Hepatocyte (in vitro differentiated cells): Measurements from ENCODE around the gene ARHGEF18. TPM values are rescaled to one million over a fixed set of nuclear protein-coding genes. Genes with fewer than 3 reads are reported as not detected.
A peak's percentile ranks its signal among the peaks of the same experiment; 100 is the strongest.

ENCODE experiments used
- DNase-seq: peaks from one replicate; pipeline ENCODE4 v3.0.0-alpha.2; 2016; ENCODE audit warnings: low spot score
- H2AFZ ChIP-seq: fragments of 200-600 bp; sonication (generic); 2 replicates; pipeline ENCODE4 v1.6.0; 2016; ENCODE audit warnings: antibody characterized with exemption, mild to moderate bottlenecking
- H3K27ac ChIP-seq: fragments of 200-600 bp; sonication (generic); 2 replicates; pipeline ENCODE4 v1.5.1; 2016; ENCODE audit warnings: mild to moderate bottlenecking
- H3K27me3 ChIP-seq: fragments of 200-600 bp; sonication (generic); 2 replicates; pipeline ENCODE4 v1.6.1; 2016
- H3K36me3 ChIP-seq: fragments of 200-600 bp; sonication (generic); replicated peaks from 2 replicates; pipeline ENCODE4 v1.5.1; 2016; ENCODE audit warnings: low read depth; ENCODE audit not compliant: insufficient read depth
- H3K4me1 ChIP-seq: fragments of 200-600 bp; sonication (generic); 2 replicates; pipeline ENCODE4 v1.5.1; 2016; ENCODE audit warnings: mild to moderate bottlenecking, moderate library complexity; ENCODE audit not compliant: insufficient read depth
- H3K4me2 ChIP-seq: fragments of 200-600 bp; sonication (generic); 2 replicates; pipeline ENCODE4 v1.6.0; 2016
- H3K4me3 ChIP-seq: fragments of 200-600 bp; sonication (generic); 2 replicates; pipeline ENCODE4 v1.5.1; 2016; ENCODE audit warnings: mild to moderate bottlenecking
- H3K79me2 ChIP-seq: fragments of 200-600 bp; sonication (generic); 2 replicates; pipeline ENCODE4 v1.6.0; 2017; ENCODE audit warnings: mild to moderate bottlenecking
- H3K9me2 ChIP-seq: fragments of 200-600 bp; sonication (generic); replicated peaks from 2 replicates; pipeline ENCODE4 v1.6.0; 2017; ENCODE audit warnings: mild to moderate bottlenecking; ENCODE audit not compliant: insufficient read depth
- H3K9me3 ChIP-seq: fragments of 200-600 bp; sonication (generic); 2 replicates; pipeline ENCODE4 v1.5.1; 2016; ENCODE audit warnings: low read depth, mild to moderate bottlenecking
- H4K20me1 ChIP-seq: fragments of 200-600 bp; sonication (generic); 2 replicates; pipeline ENCODE4 v1.6.0; 2016; ENCODE audit warnings: mild to moderate bottlenecking; ENCODE audit not compliant: insufficient read depth, poor library complexity, severe bottlenecking
- EZH2 ChIP-seq: fragments of 200-600 bp; sonication (generic); IDR thresholded peaks from 2 replicates; pipeline ENCODE4 v1.6.1; 2016; ENCODE audit warnings: antibody characterized with exemption, mild to moderate bottlenecking, borderline replicate concordance
- EZH2phosphoT487 ChIP-seq: fragments of 200-600 bp; sonication (generic); IDR thresholded peaks from one replicate; pipeline ENCODE4 v1.6.1; 2018; ENCODE audit warnings: antibody characterized with exemption, mild to moderate bottlenecking, low read depth, moderate library complexity; ENCODE audit not compliant: unreplicated experiment, severe bottlenecking
- WGBS: methylation state at CpG from one replicate; pipeline ENCODE4 v1.1.6; 2016; ENCODE audit warnings: low lambda C conversion rate; ENCODE audit errors: missing lambda C conversion rate; 5-methylcytosine and 5-hydroxymethylcytosine counted together
- polyA plus RNA-seq: library from polyadenylated mRNA; unstranded; fragments of >200 nt; fragmentation: Nextera tagmentation; extraction: Ambion mirVana; gene quantifications from 2 replicates; pipeline ENCODE4 v1.2.1, GENCODE V29; 2016
- total RNA-seq: library from RNA; depleted of rRNA; stranded (reverse); fragments of >200 nt; gene quantifications from 2 replicates; pipeline ENCODE4 v1.2.3, GENCODE V29; 2014
- TF ChIP-seq, protein P1 (sequence below): fragments of 200-600 bp; sonication (generic); IDR thresholded peaks from 2 replicates; pipeline ENCODE4 v1.5.1; 2016; ENCODE audit warnings: antibody characterized with exemption, mild to moderate bottlenecking; ENCODE audit not compliant: poor library complexity

The ARHGEF18 gene
- total and polyA plus RNA-seq, 2 experiments from 2014 or later = 36.7 to 50.3 TPM

- Histone ChIP-seq H3K4me2 (peak overlapping the region; percentile 89), H3K79me2 (peaks cover 56% of the 10 kb centered on the region), H3K27ac (peak overlapping the region; percentile 95), H2AFZ (peak overlapping the region; percentile 43), H3K27me3 (no peaks in the 10 kb centered on the region), H3K9me2 (no peaks in the 10 kb centered on the region), H4K20me1 (peaks cover 4% of the 10 kb centered on the region), H3K9me3 (no peaks in the 10 kb centered on the region), H3K4me1 (peaks cover 26% of the 10 kb centered on the region), H3K36me3 (no peaks in the 10 kb centered on the region), H3K4me3 (peak overlapping the region; percentile 97)
- no peak for DNase-seq
- 3% methylated on average over 25 of the region's 28 CpGs for WGBS
- no peak for TF ChIP-seq EZH2phosphoT487
- TF ChIP-seq, protein P1, sequence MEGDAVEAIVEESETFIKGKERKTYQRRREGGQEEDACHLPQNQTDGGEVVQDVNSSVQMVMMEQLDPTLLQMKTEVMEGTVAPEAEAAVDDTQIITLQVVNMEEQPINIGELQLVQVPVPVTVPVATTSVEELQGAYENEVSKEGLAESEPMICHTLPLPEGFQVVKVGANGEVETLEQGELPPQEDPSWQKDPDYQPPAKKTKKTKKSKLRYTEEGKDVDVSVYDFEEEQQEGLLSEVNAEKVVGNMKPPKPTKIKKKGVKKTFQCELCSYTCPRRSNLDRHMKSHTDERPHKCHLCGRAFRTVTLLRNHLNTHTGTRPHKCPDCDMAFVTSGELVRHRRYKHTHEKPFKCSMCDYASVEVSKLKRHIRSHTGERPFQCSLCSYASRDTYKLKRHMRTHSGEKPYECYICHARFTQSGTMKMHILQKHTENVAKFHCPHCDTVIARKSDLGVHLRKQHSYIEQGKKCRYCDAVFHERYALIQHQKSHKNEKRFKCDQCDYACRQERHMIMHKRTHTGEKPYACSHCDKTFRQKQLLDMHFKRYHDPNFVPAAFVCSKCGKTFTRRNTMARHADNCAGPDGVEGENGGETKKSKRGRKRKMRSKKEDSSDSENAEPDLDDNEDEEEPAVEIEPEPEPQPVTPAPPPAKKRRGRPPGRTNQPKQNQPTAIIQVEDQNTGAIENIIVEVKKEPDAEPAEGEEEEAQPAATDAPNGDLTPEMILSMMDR = no peak
- TF ChIP-seq EZH2 = no peak
These were observed 46.8 kb downstream of the ARHGEF18 start for GRCh38 chr19:7395360-7396066.

DNA sequence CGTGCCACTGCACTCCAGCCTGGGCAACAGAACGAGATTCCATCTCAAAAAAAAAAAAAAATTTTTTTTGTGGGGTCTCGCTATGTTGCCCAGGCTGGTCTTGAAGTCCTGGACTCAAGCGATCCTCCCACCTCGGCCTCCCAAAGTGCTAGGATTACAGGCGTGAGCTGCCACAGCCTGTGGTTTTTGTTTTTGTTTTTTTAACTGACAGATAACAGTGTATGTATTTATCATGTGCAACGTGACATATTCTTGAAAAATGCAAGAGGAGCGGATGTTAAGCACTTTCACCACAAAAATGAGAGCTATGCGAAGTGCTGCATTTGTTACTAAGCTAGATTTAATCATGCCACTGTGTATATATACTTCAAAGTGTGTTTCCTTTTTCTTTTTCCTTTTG is 49.0 kb downstream of the ARHGEF18 start:
- WGBS = 88% methylated on average over 9 of the region's 9 CpGs
- H3K79me2 ChIP-seq = peaks cover 78% of the 10 kb centered on the region

More for the DNA sequence above, 49.0 kb downstream of the ARHGEF18 start:
- Histone ChIP-seq H3K4me3 (no peak overlapping the region), H3K9me3 (no peaks in the 10 kb centered on the region), H2AFZ (no peak overlapping the region), H3K36me3 (peaks cover 4% of the 10 kb centered on the region), H3K4me2 (peak overlapping the region; percentile 89), H3K27ac (peak overlapping the region; percentile 95), H4K20me1 (peaks cover 8% of the 10 kb centered on the region), H3K27me3 (no peaks in the 10 kb centered on the region), H3K4me1 (peaks cover 17% of the 10 kb centered on the region), H3K9me2 (no peaks in the 10 kb centered on the region)
- DNase-seq = no peak
- TF ChIP-seq EZH2phosphoT487 (no peak), EZH2 (no peak)

Other genes with a start within 250 kb of the ARHGEF18 start
- 49.9 and 59.0 TPM in 2 replicates for gene INSR, start 54.5 kb upstream of the ARHGEF18 start, total RNA-seq
- gene INSR, start 54.5 kb upstream of the ARHGEF18 start, polyA plus RNA-seq = 17.0 and 17.7 TPM in 2 replicates
- 4.1 and 6.2 TPM in 2 replicates for gene PEX11G, start 140.1 kb downstream of the ARHGEF18 start, total RNA-seq
- gene PEX11G, start 140.1 kb downstream of the ARHGEF18 start, polyA plus RNA-seq = 10.3 and 10.6 TPM in 2 replicates
- gene ZNF358, start 167.2 kb downstream of the ARHGEF18 start, total RNA-seq = 39.9 and 44.1 TPM in 2 replicates
- 37.8 and 43.4 TPM in 2 replicates for gene ZNF358, start 167.2 kb downstream of the ARHGEF18 start, polyA plus RNA-seq
- gene MCOLN1, start 173.7 kb downstream of the ARHGEF18 start, total RNA-seq = 15.5 and 19.0 TPM in 2 replicates
- 55.5 and 60.5 TPM in 2 replicates for gene MCOLN1, start 173.7 kb downstream of the ARHGEF18 start, polyA plus RNA-seq
- 39.9 and 43.0 TPM in 2 replicates for gene PNPLA6, start 186.8 kb downstream of the ARHGEF18 start, total RNA-seq
- 49.7 and 50.5 TPM in 2 replicates for gene PNPLA6, start 186.8 kb downstream of the ARHGEF18 start, polyA plus RNA-seq
- 15.1 and 22.8 TPM in 2 replicates for gene CAMSAP3, start 246.9 kb downstream of the ARHGEF18 start, total RNA-seq
- gene CAMSAP3, start 246.9 kb downstream of the ARHGEF18 start, polyA plus RNA-seq = 52.6 and 58.5 TPM in 2 replicates